Loucy (cell line): ENCODE results near the gene WASHC3.

ENCODE experiments used
- EZH2phosphoT487 ChIP-seq: fragments of 200-600 bp; IDR thresholded peaks from 2 replicates; pipeline ENCODE4 v1.6.1; 2018; ENCODE audit warnings: antibody characterized with exemption, mild to moderate bottlenecking, moderate library complexity, borderline replicate concordance
- TF ChIP-seq, protein P1 (sequence below): fragments of 200-600 bp; sonication (generic); conservative IDR thresholded peaks from 2 replicates; pipeline ENCODE4 v1.5.1; 2014; ENCODE audit warnings: mild to moderate bottlenecking, antibody characterized with exemption, low read length

DNA sequence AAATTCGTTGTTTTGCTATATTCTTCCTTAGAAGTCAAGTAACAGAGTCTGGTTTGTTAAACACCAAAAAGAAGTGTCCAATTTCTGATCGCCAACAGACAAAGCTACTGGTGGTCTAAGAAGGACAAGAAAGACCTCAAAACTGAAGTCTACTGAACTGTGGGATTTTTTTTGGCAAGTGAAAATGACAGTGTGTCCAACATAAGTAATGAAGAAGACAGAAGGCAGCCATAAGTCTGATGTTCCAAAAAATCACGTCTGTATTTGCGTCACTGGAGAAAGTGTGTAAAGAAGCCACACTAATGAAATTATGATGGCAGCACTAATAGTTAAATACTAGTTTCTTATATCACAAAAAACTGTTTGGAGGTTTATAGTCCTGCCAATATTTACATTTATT lies 32.6 kb downstream of the WASHC3 start:
- TF ChIP-seq, protein P1, sequence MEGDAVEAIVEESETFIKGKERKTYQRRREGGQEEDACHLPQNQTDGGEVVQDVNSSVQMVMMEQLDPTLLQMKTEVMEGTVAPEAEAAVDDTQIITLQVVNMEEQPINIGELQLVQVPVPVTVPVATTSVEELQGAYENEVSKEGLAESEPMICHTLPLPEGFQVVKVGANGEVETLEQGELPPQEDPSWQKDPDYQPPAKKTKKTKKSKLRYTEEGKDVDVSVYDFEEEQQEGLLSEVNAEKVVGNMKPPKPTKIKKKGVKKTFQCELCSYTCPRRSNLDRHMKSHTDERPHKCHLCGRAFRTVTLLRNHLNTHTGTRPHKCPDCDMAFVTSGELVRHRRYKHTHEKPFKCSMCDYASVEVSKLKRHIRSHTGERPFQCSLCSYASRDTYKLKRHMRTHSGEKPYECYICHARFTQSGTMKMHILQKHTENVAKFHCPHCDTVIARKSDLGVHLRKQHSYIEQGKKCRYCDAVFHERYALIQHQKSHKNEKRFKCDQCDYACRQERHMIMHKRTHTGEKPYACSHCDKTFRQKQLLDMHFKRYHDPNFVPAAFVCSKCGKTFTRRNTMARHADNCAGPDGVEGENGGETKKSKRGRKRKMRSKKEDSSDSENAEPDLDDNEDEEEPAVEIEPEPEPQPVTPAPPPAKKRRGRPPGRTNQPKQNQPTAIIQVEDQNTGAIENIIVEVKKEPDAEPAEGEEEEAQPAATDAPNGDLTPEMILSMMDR: no peak
- no peak for TF ChIP-seq EZH2phosphoT487
